Measurements from ENCODE around the gene GNG4. TPM values are rescaled to one million over a fixed set of nuclear protein-coding genes. Genes with fewer than 3 reads are reported as not detected.

GNG4 gene
- total RNA-seq, 1 donor from 2014 or later = 3.8 TPM

- no peak overlapping the region for H3K27ac ChIP-seq (ENCODE audit: low read depth, low read length)
- H3K4me2 ChIP-seq (ENCODE audit: low read length) = no peak overlapping the region
- FAIRE-seq (no peak), DNase-seq (ENCODE audit: low read depth) (no peak)
- no peaks in the 10 kb centered on the region for H3K9me3 ChIP-seq (ENCODE audit: insufficient read depth, low read depth, low read length)
- no peak overlapping the region for H3K9ac ChIP-seq (ENCODE audit: low read length)
- no peaks in the 10 kb centered on the region for H3K36me3 ChIP-seq (ENCODE audit: insufficient read depth, low read length)
- no peaks in the 10 kb centered on the region for H3K4me1 ChIP-seq (ENCODE audit: insufficient read depth, low read length)
- no peak overlapping the region for H3K27ac Mint-ChIP-seq (ENCODE audit: unreplicated experiment)
- peaks cover 13% of the 10 kb centered on the region for H3K36me3 Mint-ChIP-seq (ENCODE audit: low read depth, unreplicated experiment)
- no peak overlapping the region for H2AFZ ChIP-seq (ENCODE audit: low read depth, low read length)
- no peak overlapping the region for H3K4me3 ChIP-seq (ENCODE audit: insufficient read depth, low read depth, low read length)
- no peaks in the 10 kb centered on the region for H3K4me1 Mint-ChIP-seq (ENCODE audit: low read depth, unreplicated experiment)
- TF ChIP-seq CTCF (IDR thresholded peaks at IDR 0.05; ENCODE audit: insufficient read depth, low read depth, low read length) = no peak
- TF ChIP-seq EZH2 (IDR thresholded peaks at IDR 0.05; ENCODE audit: insufficient read depth, low read length) = no peak
- H3K4me3 Mint-ChIP-seq (ENCODE audit: unreplicated experiment) = no peak overlapping the region
- no peaks in the 10 kb centered on the region for H3K79me2 ChIP-seq (ENCODE audit: insufficient read depth, low read length)
- H3K9me3 Mint-ChIP-seq (ENCODE audit: unreplicated experiment) = peaks cover 7% of the 10 kb centered on the region
- peaks cover 1% of the 10 kb centered on the region for H3K27me3 Mint-ChIP-seq (ENCODE audit: low read depth, unreplicated experiment)
- no peaks in the 10 kb centered on the region for H3K27me3 ChIP-seq (ENCODE audit: insufficient read depth, low read length)
- no peaks in the 10 kb centered on the region for H4K20me1 ChIP-seq (ENCODE audit: insufficient read depth, low read length)
Observed at GRCh38 chr1:235661568-235661967, 12.0 kb upstream of the GNG4 start.

GRCh38 chr1:235659186-235659771, 9.7 kb upstream of the GNG4 start:
- H3K27me3 Mint-ChIP-seq (ENCODE audit: low read depth, unreplicated experiment) = peaks cover 4% of the 10 kb centered on the region
- H3K27me3 ChIP-seq (ENCODE audit: insufficient read depth, low read length) = no peaks in the 10 kb centered on the region
- no peak overlapping the region for H3K4me3 ChIP-seq (ENCODE audit: insufficient read depth, low read depth, low read length)
- H3K79me2 ChIP-seq (ENCODE audit: insufficient read depth, low read length) = no peaks in the 10 kb centered on the region
- H3K4me2 ChIP-seq (ENCODE audit: low read length) = no peak overlapping the region
- peaks cover 7% of the 10 kb centered on the region for H3K9me3 Mint-ChIP-seq (ENCODE audit: unreplicated experiment)
- H4K20me1 ChIP-seq (ENCODE audit: insufficient read depth, low read length) = no peaks in the 10 kb centered on the region
- FAIRE-seq = no peak
- no peak for TF ChIP-seq CTCF (IDR thresholded peaks at IDR 0.05; ENCODE audit: insufficient read depth, low read depth, low read length)
- TF ChIP-seq EZH2 (IDR thresholded peaks at IDR 0.05; ENCODE audit: insufficient read depth, low read length) = no peak
- H3K4me1 ChIP-seq (ENCODE audit: insufficient read depth, low read length) = no peaks in the 10 kb centered on the region
- H3K27ac ChIP-seq (ENCODE audit: low read depth, low read length) = no peak overlapping the region
- H3K4me3 Mint-ChIP-seq (ENCODE audit: unreplicated experiment) = no peak overlapping the region
- peaks cover 9% of the 10 kb centered on the region for H3K36me3 Mint-ChIP-seq (ENCODE audit: low read depth, unreplicated experiment)
- no peaks in the 10 kb centered on the region for H3K36me3 ChIP-seq (ENCODE audit: insufficient read depth, low read length)
- no peaks in the 10 kb centered on the region for H3K9me3 ChIP-seq (ENCODE audit: insufficient read depth, low read depth, low read length)
- no peak overlapping the region for H3K27ac Mint-ChIP-seq (ENCODE audit: unreplicated experiment)
- no peak for DNase-seq (ENCODE audit: low read depth)
- no peak overlapping the region for H3K9ac ChIP-seq (ENCODE audit: low read length)
- H3K4me1 Mint-ChIP-seq (ENCODE audit: low read depth, unreplicated experiment) = no peaks in the 10 kb centered on the region
- no peak overlapping the region for H2AFZ ChIP-seq (ENCODE audit: low read depth, low read length)

GRCh38 chr1:235657747-235658526, 8.4 kb upstream of the GNG4 start:
- Histone ChIP-seq H3K27ac (ENCODE audit: low read depth, low read length) (no peak overlapping the region), H4K20me1 (ENCODE audit: insufficient read depth, low read length) (no peaks in the 10 kb centered on the region), H3K4me1 (ENCODE audit: insufficient read depth, low read length) (no peaks in the 10 kb centered on the region), H3K4me3 (ENCODE audit: insufficient read depth, low read depth, low read length) (no peak overlapping the region), H2AFZ (ENCODE audit: low read depth, low read length) (no peak overlapping the region), H3K79me2 (ENCODE audit: insufficient read depth, low read length) (no peaks in the 10 kb centered on the region), H3K4me2 (ENCODE audit: low read length) (no peak overlapping the region), H3K9me3 (ENCODE audit: insufficient read depth, low read depth, low read length) (no peaks in the 10 kb centered on the region), H3K9ac (ENCODE audit: low read length) (no peak overlapping the region), H3K27me3 (ENCODE audit: insufficient read depth, low read length) (no peaks in the 10 kb centered on the region), H3K36me3 (ENCODE audit: insufficient read depth, low read length) (no peaks in the 10 kb centered on the region)
- no peak for FAIRE-seq
- H3K27ac Mint-ChIP-seq (ENCODE audit: unreplicated experiment) = no peak overlapping the region
- peaks cover 7% of the 10 kb centered on the region for H3K27me3 Mint-ChIP-seq (ENCODE audit: low read depth, unreplicated experiment)
- H3K36me3 Mint-ChIP-seq (ENCODE audit: low read depth, unreplicated experiment) = peaks cover 3% of the 10 kb centered on the region
- H3K9me3 Mint-ChIP-seq (ENCODE audit: unreplicated experiment) = peaks cover 4% of the 10 kb centered on the region
- H3K4me1 Mint-ChIP-seq (ENCODE audit: low read depth, unreplicated experiment) = no peaks in the 10 kb centered on the region
- H3K4me3 Mint-ChIP-seq (ENCODE audit: unreplicated experiment) = no peak overlapping the region
- no peak for DNase-seq (ENCODE audit: low read depth)
- TF ChIP-seq EZH2 (IDR thresholded peaks at IDR 0.05; ENCODE audit: insufficient read depth, low read length) (no peak), CTCF (IDR thresholded peaks at IDR 0.05; ENCODE audit: insufficient read depth, low read depth, low read length) (no peak)

Measured in astrocyte (in vitro differentiated cells and primary cell).